Esophagus squamous epithelium (tissue), 5 donors: Measurements from ENCODE around the gene FBXO46. TPM values are rescaled to one million over a fixed set of nuclear protein-coding genes. Genes with fewer than 3 reads are reported as not detected.

Experiments used
- DNase-seq: peaks from one replicate; lab custom pipeline; 2025; lab: John Stamatoyannopoulos, UW
- H3K27ac ChIP-seq, 4 donors: fragments of 200-600 bp; sonication (generic); one replicate each; pipeline ENCODE4 v1.5.1; 2016 to 2019; ENCODE audit warnings: mild to moderate bottlenecking in 1 of 4
- H3K27me3 ChIP-seq, 4 donors: fragments of 200-600 bp; sonication (generic); 1 replicate in 3 of 4; 2 replicates in 1 of 4; pipeline versions ENCODE4 v1.5.1 to v1.6.0; 2017 to 2021; ENCODE audit warnings: antibody characterized with exemption in 1 of 4
- H3K36me3 ChIP-seq, 3 donors: fragments of 200-600 bp; sonication (generic); one replicate each; pipeline ENCODE4 v1.5.1; 2016 to 2019
- H3K4me1 ChIP-seq, 3 donors: fragments of 200-600 bp; sonication (generic); one replicate each; pipeline ENCODE4 v1.5.1; 2017 to 2019
- H3K4me3 ChIP-seq, 4 donors: fragments of 200-600 bp; sonication (generic); 1 replicate in 3 of 4; 2 replicates in 1 of 4; pipeline ENCODE4 v1.5.1; 2016 to 2019; ENCODE audit warnings: mild to moderate bottlenecking in 2 of 4, moderate library complexity in 1 of 4
- H3K9me3 ChIP-seq, 3 donors: fragments of 200-600 bp; sonication (generic); one replicate each; pipeline ENCODE4 v1.5.1; 2016 to 2019
- POLR2A ChIP-seq, 4 donors: fragments of 450-650 bp; IDR thresholded peaks; one replicate each; pipeline ENCODE4 v1.6.1; 2017; ENCODE audit warnings: antibody characterized with exemption in 4 of 4, mild to moderate bottlenecking in 4 of 4, moderate library complexity in 3 of 4
- WGBS, 2 donors: methylation state at CpG; one replicate each; pipeline ENCODE4 v1.1.5; 2018; 5-methylcytosine and 5-hydroxymethylcytosine counted together
- intact Hi-C: fragments of 100-400 bp; cut with DNase I; formaldehyde crosslinking; loops from one replicate; pipeline ENCODE4 v1.15.0; 2022
- total RNA-seq, 4 donors: library from RNA; depleted of rRNA; stranded (reverse); fragments of >200 nt; gene quantifications; one replicate each; pipeline ENCODE4 v1.1.0, GENCODE V29; 2016
- TF ChIP-seq, protein P1 (sequence below), 6 experiments: fragments of 450-650 bp in 4 of 6; fragments of 200-600 bp in 2 of 6; sonication (generic) in 2 of 6; IDR thresholded peaks; one replicate each; pipeline ENCODE4 v1.5.1; 2016 to 2019; ENCODE audit warnings: antibody characterized with exemption in 6 of 6, mild to moderate bottlenecking in 4 of 6, moderate library complexity in 4 of 6
- donor health status: DM: yes; HTN: yes; CAD: no.

Gene FBXO46
- total RNA-seq, 4 donors from 2014 or later: 16.0 to 37.2 (median 25.9) TPM

GRCh38 chr19:45745606-45746005, 14.9 kb upstream of the FBXO46 start:
- no peak overlapping the region for H3K4me3 ChIP-seq
- no peaks in the 10 kb centered on the region for H3K4me1 ChIP-seq
- no peak for DNase-seq
- TF ChIP-seq, protein P1, sequence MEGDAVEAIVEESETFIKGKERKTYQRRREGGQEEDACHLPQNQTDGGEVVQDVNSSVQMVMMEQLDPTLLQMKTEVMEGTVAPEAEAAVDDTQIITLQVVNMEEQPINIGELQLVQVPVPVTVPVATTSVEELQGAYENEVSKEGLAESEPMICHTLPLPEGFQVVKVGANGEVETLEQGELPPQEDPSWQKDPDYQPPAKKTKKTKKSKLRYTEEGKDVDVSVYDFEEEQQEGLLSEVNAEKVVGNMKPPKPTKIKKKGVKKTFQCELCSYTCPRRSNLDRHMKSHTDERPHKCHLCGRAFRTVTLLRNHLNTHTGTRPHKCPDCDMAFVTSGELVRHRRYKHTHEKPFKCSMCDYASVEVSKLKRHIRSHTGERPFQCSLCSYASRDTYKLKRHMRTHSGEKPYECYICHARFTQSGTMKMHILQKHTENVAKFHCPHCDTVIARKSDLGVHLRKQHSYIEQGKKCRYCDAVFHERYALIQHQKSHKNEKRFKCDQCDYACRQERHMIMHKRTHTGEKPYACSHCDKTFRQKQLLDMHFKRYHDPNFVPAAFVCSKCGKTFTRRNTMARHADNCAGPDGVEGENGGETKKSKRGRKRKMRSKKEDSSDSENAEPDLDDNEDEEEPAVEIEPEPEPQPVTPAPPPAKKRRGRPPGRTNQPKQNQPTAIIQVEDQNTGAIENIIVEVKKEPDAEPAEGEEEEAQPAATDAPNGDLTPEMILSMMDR (IDR thresholded peaks at IDR 0.05): no peak
- TF ChIP-seq POLR2A (IDR thresholded peaks at IDR 0.05): no peak
- no peak overlapping the region for H3K27ac ChIP-seq
- H3K27me3 ChIP-seq: peaks cover 0 to 11% (median 0%) of the 10 kb centered on the region in 4 donors
- no peaks in the 10 kb centered on the region for H3K36me3 ChIP-seq
- H3K9me3 ChIP-seq: no peaks in the 10 kb centered on the region
- intact Hi-C loops: no loop called here
- WGBS, 2 donors: 84 to 85% methylated on average over 6 of the region's 6 CpGs

- TF ChIP-seq, protein P1 (IDR thresholded peaks at IDR 0.05): no peak
- TF ChIP-seq POLR2A (IDR thresholded peaks at IDR 0.05): no peak
- intact Hi-C loops: no loop called here
- WGBS, 2 donors: 28 to 60% methylated on average over 3 to 4 of the region's 4 CpGs
These were observed 12.3 kb upstream of the FBXO46 start for GRCh38 chr19:45742969-45743368.

DNA sequence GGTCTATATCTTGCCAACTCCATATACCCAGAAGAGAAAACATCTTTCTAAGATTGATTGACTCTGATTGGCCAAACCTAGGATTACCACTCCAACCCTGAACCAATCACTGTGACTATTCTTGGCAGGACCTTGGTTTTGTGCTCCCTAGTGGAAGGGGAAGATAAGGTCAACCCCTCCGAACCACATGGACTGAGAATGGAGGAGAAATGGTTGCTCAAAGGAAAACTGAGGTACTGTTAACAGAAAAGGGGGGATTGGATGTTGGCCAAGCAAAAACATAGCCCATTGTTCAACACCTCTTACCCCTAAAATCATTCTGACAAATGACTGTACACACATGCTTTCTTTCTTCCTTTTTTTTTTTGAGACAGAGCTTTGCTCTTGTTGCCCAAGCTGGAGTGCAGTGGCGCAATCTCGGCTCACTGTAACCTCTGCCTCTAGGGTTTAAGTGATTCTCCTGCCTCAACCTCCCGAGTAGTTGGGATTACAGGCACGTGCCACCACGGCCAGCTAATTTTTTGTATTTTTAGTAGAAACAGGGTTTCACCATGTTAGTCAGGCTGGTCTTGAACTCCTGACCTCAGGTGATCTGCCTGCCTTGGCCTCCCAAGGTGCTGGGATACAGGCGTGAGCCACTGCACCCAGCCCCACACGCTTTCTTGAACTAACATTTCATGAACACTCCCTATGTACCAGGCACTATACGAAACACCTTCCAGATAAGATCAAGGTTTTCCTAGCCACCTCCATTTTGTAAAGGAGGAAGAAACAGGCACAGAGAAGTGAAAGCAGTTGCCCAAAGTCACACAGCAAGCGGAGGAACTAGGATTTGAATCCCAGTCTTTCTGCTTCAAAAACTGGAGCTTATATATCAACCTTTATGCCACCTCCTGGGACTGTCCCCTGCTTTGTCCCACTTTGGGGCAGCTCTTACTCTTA, 9.1 kb upstream of the FBXO46 start:
- WGBS, 2 donors: 90% methylated on average over 6 to 7 of the region's 10 CpGs
- H3K27ac ChIP-seq: no peak overlapping the region
- DNase-seq: no peak
- TF ChIP-seq, protein P1 (IDR thresholded peaks at IDR 0.05): no peak
- TF ChIP-seq POLR2A (IDR thresholded peaks at IDR 0.05): no peak
- H3K4me1 ChIP-seq: no peaks in the 10 kb centered on the region
- H3K27me3 ChIP-seq: peaks cover 0 to 11% (median 0%) of the 10 kb centered on the region in 4 donors
- H3K4me3 ChIP-seq: no peak overlapping the region
- H3K36me3 ChIP-seq: no peaks in the 10 kb centered on the region
- intact Hi-C loops: no loop called here
- no peaks in the 10 kb centered on the region for H3K9me3 ChIP-seq

More at GRCh38 chr19:45742969-45743368, 12.3 kb upstream of the FBXO46 start:
- no peak for DNase-seq
- Histone ChIP-seq H3K4me1 (no peaks in the 10 kb centered on the region), H3K36me3 (no peaks in the 10 kb centered on the region), H3K27me3 (peaks cover 0 to 11% (median 0%) of the 10 kb centered on the region in 4 donors), H3K4me3 (no peak overlapping the region), H3K9me3 (no peaks in the 10 kb centered on the region), H3K27ac (no peak overlapping the region)

DNA sequence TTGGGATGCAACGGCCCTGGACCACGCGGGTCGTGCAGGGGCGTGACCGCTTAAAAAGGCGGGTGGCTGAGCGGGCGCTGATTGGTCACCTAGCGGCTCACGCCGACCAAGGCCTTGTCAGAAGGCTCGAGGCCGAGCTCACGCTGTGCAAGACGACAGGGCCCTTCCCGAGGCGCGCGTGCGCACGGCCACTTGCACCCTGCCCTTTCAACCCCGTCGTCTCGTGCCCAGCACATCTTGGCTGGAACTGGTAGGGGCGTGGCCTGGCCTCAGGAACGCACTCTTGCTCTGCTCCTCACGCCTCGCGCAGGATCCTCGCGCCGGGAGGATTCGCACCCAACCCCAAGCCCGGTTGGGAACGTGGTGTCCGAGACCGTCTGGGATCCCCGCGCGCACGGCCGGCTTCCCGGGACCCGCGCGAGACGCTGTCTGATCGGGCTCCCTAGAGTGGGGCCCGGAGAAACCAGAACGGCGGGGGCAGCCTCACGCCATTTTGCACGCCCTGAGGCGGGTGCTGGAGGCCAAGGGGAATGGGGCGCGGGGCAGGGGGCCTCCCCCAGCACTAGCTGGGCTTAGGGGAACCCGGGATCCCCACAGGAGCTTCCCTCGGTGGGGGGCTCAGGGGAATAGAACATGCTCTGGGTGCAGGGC, 2.6 kb upstream of the FBXO46 start, which contains the start of gene MEIOSIN:
MEIOSIN (plus strand) TSS at position 280 of the 651 bp plus-strand sequence. CDS start 1,938 bp downstream, outside the sequence.
- no peak within 1 kb of the TSS for H3K27ac ChIP-seq
- WGBS, 2 donors: 89 to 96% methylated on average over 25 to 42 of the region's 59 CpGs
- peaks cover 7 to 27% (median 15%) of the 10 kb centered on the region in 3 donors for H3K4me1 ChIP-seq
- H3K36me3 ChIP-seq: no peaks in the 10 kb centered on the region
- H3K27me3 ChIP-seq: no peaks in the 10 kb centered on the region
- H3K9me3 ChIP-seq: no peaks in the 10 kb centered on the region
- H3K4me3 ChIP-seq: no peak within 1 kb of the TSS
- DNase-seq: no peak
- intact Hi-C loops: no loop called here
- TF ChIP-seq, protein P1 (IDR thresholded peaks at IDR 0.05): no peak
